Tibial nerve (tissue), 4 donors: ENCODE results near the gene CTXN1. TPM values are rescaled to one million over a fixed set of nuclear protein-coding genes. Genes with fewer than 3 reads are reported as not detected.

Source experiments
- DNase-seq, 2 donors: peaks; one replicate each; pipeline ENCODE4 v3.0.0-alpha.2; 2019; ENCODE audit warnings: low spot score in 2 of 2
- H3K27ac ChIP-seq, 4 donors: fragments of 200-600 bp; sonication (generic) in 3 of 4; one replicate each; pipeline ENCODE4 v1.5.1; 2017 to 2019; ENCODE audit warnings: mild to moderate bottlenecking in 1 of 4
- H3K27me3 ChIP-seq, 2 donors: fragments of 200-600 bp; sonication (generic) in 1 of 2; one replicate each; pipeline versions ENCODE4 v1.5.1 to v1.6.0; 2017 to 2019
- H3K36me3 ChIP-seq, 3 donors: fragments of 200-600 bp; sonication (generic); one replicate each; pipeline ENCODE4 v1.5.1; 2018 to 2019
- H3K4me1 ChIP-seq, 4 donors: fragments of 200-600 bp; sonication (generic) in 3 of 4; one replicate each; pipeline ENCODE4 v1.5.1; 2017 to 2019
- H3K4me3 ChIP-seq, 4 donors: fragments of 200-600 bp; sonication (generic) in 3 of 4; one replicate each; pipeline ENCODE4 v1.5.1; 2017 to 2019; ENCODE audit warnings: mild to moderate bottlenecking in 1 of 4, moderate library complexity in 1 of 4
- H3K9me3 ChIP-seq, 4 donors: fragments of 200-600 bp; sonication (generic) in 3 of 4; one replicate each; pipeline ENCODE4 v1.5.1; 2017 to 2019
- EP300 ChIP-seq, 2 donors: sonication (generic); formaldehyde crosslinking; IDR thresholded peaks; one replicate each; pipeline ENCODE4 v1.6.1; 2017; ENCODE audit warnings: antibody characterized with exemption in 2 of 2, mild to moderate bottlenecking in 1 of 2
- POLR2A ChIP-seq, 2 donors: fragments of 450-650 bp; IDR thresholded peaks; one replicate each; pipeline ENCODE4 v1.6.1; 2017; ENCODE audit warnings: antibody characterized with exemption in 2 of 2, mild to moderate bottlenecking in 2 of 2, moderate library complexity in 2 of 2
- WGBS, 2 donors: methylation state at CpG; one replicate each; pipeline ENCODE4 v1.1.5; 2018; 5-methylcytosine and 5-hydroxymethylcytosine counted together
- total RNA-seq, 4 donors: library from RNA; depleted of rRNA; stranded (reverse); fragments of >200 nt; gene quantifications; one replicate each; pipeline ENCODE4 v1.1.0, GENCODE V29; 2016
- TF ChIP-seq, protein P1 (sequence below), 5 experiments: fragments of 200-600 bp in 3 of 5; fragments of 450-650 bp in 2 of 5; sonication (generic) in 3 of 5; IDR thresholded peaks; one replicate each; pipeline ENCODE4 v1.5.1; 2016 to 2019; ENCODE audit warnings: antibody characterized with exemption in 5 of 5, mild to moderate bottlenecking in 3 of 5, moderate library complexity in 2 of 5

Gene CTXN1
- total RNA-seq, 4 donors from 2014 or later, result 0.66 to 7.2 (median 3.0) TPM

DNA sequence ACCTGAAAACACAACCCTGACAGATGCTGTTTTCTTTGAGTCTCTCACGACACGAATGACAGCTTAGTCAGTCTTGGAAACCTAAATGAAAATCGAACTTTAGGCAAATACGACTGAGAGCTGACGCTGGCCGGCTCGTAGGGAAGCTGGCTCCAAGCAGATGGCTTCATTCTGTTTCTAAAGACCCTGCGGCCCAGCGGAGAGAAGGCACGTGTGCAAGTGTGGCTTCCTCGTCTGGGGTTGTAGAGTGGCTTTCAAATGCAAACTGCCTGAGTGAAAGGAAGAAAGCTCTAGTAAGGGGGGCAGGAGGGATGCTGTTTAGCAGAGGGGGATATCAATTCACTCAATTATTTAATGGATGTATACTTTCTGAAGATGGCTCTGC is 43.6 kb upstream of the CTXN1 start:
- no peak for DNase-seq
- WGBS, 2 donors, result 81 to 87% methylated on average over 11 of the region's 11 CpGs
- TF ChIP-seq, protein P1, sequence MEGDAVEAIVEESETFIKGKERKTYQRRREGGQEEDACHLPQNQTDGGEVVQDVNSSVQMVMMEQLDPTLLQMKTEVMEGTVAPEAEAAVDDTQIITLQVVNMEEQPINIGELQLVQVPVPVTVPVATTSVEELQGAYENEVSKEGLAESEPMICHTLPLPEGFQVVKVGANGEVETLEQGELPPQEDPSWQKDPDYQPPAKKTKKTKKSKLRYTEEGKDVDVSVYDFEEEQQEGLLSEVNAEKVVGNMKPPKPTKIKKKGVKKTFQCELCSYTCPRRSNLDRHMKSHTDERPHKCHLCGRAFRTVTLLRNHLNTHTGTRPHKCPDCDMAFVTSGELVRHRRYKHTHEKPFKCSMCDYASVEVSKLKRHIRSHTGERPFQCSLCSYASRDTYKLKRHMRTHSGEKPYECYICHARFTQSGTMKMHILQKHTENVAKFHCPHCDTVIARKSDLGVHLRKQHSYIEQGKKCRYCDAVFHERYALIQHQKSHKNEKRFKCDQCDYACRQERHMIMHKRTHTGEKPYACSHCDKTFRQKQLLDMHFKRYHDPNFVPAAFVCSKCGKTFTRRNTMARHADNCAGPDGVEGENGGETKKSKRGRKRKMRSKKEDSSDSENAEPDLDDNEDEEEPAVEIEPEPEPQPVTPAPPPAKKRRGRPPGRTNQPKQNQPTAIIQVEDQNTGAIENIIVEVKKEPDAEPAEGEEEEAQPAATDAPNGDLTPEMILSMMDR (IDR thresholded peaks at IDR 0.05), result no peak
- no peak for TF ChIP-seq POLR2A (IDR thresholded peaks at IDR 0.05)
- TF ChIP-seq EP300 (IDR thresholded peaks at IDR 0.05), result no peak
- H3K27ac ChIP-seq, result no peak overlapping the region
- H3K36me3 ChIP-seq, result peaks cover 0 to 97% (median 20%) of the 10 kb centered on the region in 3 donors
- no peaks in the 10 kb centered on the region for H3K9me3 ChIP-seq
- no peaks in the 10 kb centered on the region for H3K4me1 ChIP-seq
- no peaks in the 10 kb centered on the region for H3K27me3 ChIP-seq
- H3K4me3 ChIP-seq, result no peak overlapping the region

DNA sequence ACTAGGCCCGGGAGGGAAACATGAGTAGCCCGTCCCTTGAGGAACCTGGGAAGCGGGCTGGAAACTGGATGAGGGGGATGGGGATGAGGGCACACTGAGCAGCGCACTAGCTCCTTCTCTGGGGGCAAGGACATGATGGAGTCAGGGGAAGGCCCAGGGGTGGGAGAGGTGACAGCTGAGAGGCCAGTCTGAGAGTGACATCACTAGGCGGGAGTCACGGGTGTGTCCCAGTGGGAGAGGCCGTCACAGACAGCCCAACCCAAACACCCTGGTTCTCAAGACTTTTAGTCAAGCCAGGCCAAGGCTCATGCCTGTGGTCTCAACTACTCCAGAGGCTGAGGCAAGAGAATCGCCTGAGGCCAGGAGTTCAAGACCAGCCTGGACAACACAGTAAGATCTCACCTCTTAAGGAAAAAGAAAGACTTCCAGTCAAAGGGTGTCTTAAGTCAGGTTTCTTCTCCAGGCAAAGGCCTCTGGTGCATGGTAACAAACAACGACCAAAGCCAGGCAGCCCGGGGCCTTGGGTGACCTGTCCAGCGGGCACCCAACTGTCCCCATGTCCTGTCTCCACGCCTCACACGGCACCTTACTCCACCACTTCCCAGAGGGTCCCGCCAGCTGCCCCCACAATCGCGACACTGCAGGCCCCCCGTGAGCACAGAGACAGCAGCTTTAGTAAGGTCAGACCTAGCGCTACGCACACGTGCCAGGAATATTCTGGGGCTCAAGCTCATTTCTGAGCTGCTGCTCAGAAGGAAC is 43.0 kb upstream of the CTXN1 start:
- no peak overlapping the region for H3K27ac ChIP-seq
- WGBS, 2 donors, result 80 to 87% methylated on average over 19 to 20 of the region's 20 CpGs
- no peak for DNase-seq
- H3K4me3 ChIP-seq, result no peak overlapping the region
- H3K27me3 ChIP-seq, result no peaks in the 10 kb centered on the region
- TF ChIP-seq POLR2A (IDR thresholded peaks at IDR 0.05) (no peak), EP300 (IDR thresholded peaks at IDR 0.05) (no peak)
- TF ChIP-seq, protein P1 (IDR thresholded peaks at IDR 0.05), result no peak
- no peaks in the 10 kb centered on the region for H3K4me1 ChIP-seq
- peaks cover 0 to 97% (median 23%) of the 10 kb centered on the region in 3 donors for H3K36me3 ChIP-seq
- no peaks in the 10 kb centered on the region for H3K9me3 ChIP-seq

DNA sequence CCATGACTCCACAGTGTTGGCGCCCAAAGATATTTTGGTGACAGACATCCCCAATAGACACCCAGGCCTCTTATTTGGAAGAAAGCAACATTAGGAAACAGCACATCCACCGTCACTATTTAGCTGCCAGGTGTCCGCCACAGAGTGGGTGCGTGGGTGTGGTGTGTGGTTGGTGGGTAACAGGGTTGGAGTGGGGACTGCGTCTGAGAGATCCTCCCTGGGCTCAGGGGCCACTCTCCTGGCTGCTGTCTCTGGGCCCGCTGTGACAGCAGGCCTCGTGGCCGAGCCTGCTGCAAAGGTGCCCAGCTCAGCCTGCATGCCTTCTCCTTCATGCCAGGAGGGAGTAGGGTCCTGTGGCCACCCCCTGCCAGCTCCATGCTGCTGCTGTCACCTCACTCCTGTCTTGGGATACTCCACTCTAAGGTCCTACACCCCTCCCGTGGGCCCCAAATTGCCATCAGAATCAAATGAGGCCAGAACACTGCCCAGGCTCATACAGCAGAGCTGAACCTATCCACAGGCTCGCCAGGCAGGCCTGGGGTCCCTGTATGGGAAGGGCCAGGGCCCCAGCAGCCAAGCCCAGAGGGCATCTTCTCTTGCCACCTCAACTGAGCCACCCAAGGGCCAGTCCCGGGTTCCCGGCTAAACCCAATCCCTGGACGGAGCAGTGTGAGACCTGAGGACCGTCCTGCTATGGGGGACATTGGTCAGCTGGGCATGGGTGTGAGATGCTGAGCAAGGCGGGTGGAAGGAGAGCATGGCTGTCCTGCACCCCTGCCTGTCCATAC is 42.3 kb upstream of the CTXN1 start:
- WGBS, 2 donors, result 88 to 94% methylated on average over 15 of the region's 15 CpGs
- Histone ChIP-seq H3K27ac (no peak overlapping the region), H3K4me1 (no peaks in the 10 kb centered on the region), H3K36me3 (peaks cover 0 to 97% (median 31%) of the 10 kb centered on the region in 3 donors), H3K4me3 (no peak overlapping the region), H3K9me3 (no peaks in the 10 kb centered on the region), H3K27me3 (no peaks in the 10 kb centered on the region)
- no peak for DNase-seq
- no peak for TF ChIP-seq POLR2A (IDR thresholded peaks at IDR 0.05)
- no peak for TF ChIP-seq EP300 (IDR thresholded peaks at IDR 0.05)
- TF ChIP-seq, protein P1 (IDR thresholded peaks at IDR 0.05), result no peak

DNA sequence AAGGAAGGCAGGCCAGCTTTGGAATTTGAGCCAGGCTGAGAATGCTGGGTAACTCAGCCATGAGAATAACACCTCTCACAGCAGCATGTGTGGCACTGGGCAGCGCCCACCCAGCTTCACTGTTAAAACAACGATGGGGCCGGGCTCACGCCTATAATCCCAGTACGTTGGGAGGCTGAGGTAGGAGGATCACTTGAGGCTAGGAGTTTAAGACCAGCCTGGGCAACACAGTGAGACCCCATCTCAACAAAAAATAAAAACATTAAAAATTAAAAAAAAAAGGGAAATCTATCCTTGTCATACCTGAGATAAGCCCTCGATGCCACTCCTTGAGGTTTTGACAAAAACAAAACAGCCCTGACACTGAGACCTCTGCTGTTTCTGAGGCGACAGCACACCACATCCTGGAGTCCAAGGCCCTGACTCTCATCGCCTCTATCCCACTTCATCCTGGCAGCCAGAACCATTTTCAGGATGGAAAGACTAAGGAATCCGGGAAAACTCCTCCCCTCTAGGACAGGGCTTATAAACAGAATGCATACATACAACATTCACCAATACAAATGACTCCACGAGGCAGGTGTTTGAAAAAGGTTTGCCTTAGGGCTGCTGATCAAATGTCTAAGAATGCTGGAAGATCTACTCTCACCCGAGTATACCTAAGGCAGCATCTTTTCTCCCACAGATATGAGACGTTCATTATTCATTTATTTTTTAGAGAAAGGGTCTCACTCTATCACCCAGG is 40.2 kb upstream of the CTXN1 start:
- 92 to 93% methylated on average over 12 of the region's 12 CpGs for WGBS, 2 donors
- no peak overlapping the region for H3K4me3 ChIP-seq
- no peak for DNase-seq
- peaks cover 0 to 95% (median 31%) of the 10 kb centered on the region in 3 donors for H3K36me3 ChIP-seq
- TF ChIP-seq, protein P1 (IDR thresholded peaks at IDR 0.05), result no peak
- TF ChIP-seq POLR2A (IDR thresholded peaks at IDR 0.05) (no peak), EP300 (IDR thresholded peaks at IDR 0.05) (no peak)
- no peaks in the 10 kb centered on the region for H3K9me3 ChIP-seq
- no peak overlapping the region for H3K27ac ChIP-seq
- no peaks in the 10 kb centered on the region for H3K27me3 ChIP-seq
- no peaks in the 10 kb centered on the region for H3K4me1 ChIP-seq
